ENCODE measurements around the gene IBA57.

Gene IBA57

GRCh38 chr1:228198977-228199590 is 33.5 kb downstream of the IBA57 start:
- TF ChIP-seq CTCF (IDR thresholded peaks at IDR 0.05; ENCODE audit: control insufficient read depth, insufficient read depth, low read depth, low read length, missing control alignments): no peak
- DNase-seq (ENCODE audit: low read depth): no peak
- no peak overlapping the region for H3K4me3 ChIP-seq (ENCODE audit: control insufficient read depth, low read depth, low read length)

DNA sequence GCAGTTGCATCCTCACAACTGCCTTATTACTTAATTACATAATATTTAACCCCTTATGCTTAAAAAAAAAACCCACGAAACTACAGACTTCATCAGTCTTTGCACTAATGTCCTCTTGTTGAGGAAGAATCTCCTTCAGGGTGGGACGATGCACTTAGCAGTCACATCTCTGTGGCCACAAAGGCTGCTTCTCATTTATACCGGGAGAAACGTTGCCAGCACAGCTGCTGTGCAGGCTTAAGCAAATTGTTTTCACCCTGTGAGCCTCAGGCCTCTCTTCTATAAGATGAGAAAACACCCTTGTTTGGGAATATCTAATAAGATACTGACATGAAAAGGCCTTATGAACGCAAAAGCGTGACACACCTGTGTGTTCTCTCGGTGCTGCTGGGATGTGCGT is 39.4 kb downstream of the IBA57 start:
- DNase-seq (ENCODE audit: low read depth): no peak
- TF ChIP-seq CTCF (IDR thresholded peaks at IDR 0.05; ENCODE audit: control insufficient read depth, insufficient read depth, low read depth, low read length, missing control alignments): no peak
- H3K4me3 ChIP-seq (ENCODE audit: control insufficient read depth, low read depth, low read length): no peak overlapping the region

GRCh38 chr1:228205526-228206436 is 40.2 kb downstream of the IBA57 start:
- TF ChIP-seq CTCF (IDR thresholded peaks at IDR 0.05; ENCODE audit: control insufficient read depth, insufficient read depth, low read depth, low read length, missing control alignments): no peak
- no peak overlapping the region for H3K4me3 ChIP-seq (ENCODE audit: control insufficient read depth, low read depth, low read length)
- no peak for DNase-seq (ENCODE audit: low read depth)

DNA sequence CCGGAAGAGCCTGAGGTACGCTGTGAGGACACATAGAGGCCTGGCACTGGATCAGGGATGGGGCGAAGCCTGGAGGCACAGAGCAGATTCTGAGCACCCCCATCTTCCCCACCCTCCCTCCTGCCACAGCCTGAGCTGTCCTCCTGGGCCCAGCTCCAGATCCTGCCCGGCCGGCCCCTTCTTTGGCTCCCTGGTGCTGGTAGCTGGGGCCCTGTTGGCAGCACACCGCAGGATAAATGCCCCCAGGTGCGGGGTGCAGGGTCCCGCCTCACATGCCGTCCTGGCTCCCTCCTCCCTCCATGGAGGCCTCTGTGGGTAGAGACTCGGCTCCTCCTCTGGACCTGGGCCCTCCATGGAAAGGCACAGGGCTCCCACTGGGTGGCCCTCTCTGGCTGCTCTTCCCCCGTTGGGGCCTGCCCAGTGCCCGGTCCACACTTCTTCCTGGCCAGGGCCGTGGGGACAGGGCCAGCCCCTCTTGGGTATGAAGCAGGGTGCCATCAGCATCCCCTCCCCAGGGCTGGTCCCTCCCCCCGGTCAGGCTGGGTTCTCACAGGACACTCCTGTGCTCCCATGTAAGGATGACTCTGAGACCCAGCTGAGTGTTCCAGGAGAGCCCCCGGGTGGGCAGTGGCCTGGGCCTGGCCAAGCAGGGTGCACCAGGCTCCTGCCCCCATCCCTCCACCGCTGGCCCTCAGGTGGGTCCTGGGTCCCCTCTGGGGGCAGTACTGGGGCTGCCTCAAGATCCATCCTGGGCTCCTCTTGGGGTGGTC is 41.2 kb downstream of the IBA57 start:
- TF ChIP-seq CTCF (IDR thresholded peaks at IDR 0.05; ENCODE audit: control insufficient read depth, insufficient read depth, low read depth, low read length, missing control alignments): no peak
- no peak for DNase-seq (ENCODE audit: low read depth)
- H3K4me3 ChIP-seq (ENCODE audit: control insufficient read depth, low read depth, low read length): no peak overlapping the region

DNA sequence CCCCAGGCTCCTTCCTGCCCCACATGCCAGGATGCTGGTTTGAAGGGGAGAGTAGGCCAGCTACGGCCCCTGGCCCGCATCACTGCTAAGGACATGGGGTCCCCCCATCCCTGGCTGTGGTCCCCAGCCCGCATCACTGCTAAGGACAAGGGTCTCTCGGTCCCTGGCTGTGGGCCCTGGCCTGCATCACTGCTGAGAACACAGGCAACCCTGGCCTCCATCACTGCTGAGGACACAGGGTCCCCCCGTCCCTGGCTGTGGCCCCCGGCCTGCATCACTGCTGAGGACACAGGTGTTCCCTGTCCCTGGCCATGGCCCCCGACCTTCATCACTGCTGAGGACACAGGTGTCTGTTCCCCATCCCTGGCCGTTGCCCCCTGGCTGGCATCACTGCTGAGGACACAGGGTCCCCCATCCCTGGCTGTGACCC is 41.8 kb downstream of the IBA57 start:
- H3K4me3 ChIP-seq (ENCODE audit: control insufficient read depth, low read depth, low read length): no peak overlapping the region
- no peak for TF ChIP-seq CTCF (IDR thresholded peaks at IDR 0.05; ENCODE audit: control insufficient read depth, insufficient read depth, low read depth, low read length, missing control alignments)
- DNase-seq (ENCODE audit: low read depth): no peak

Measured in AG09309 (cell line).